ENCODE results near the gene YTHDC1.

GRCh38 chr4:68278029-68278428, 71.9 kb downstream of the YTHDC1 start:
- TF ChIP-seq CTCF (tag by site-specific recombination; IDR thresholded peaks at IDR 0.05) = no peak
- no peak for TF ChIP-seq ZNF561 (tag by site-specific recombination; IDR thresholded peaks at IDR 0.05; ENCODE audit: borderline replicate concordance)
- TF ChIP-seq ATF2 (tag by site-specific recombination; IDR thresholded peaks at IDR 0.05; ENCODE audit: low read depth) = no peak
- no peak for TF ChIP-seq ZNF148 (tag by site-specific recombination; IDR thresholded peaks at IDR 0.05; ENCODE audit: borderline replicate concordance)
- no peak for TF ChIP-seq TSHZ1 (tag by site-specific recombination; IDR thresholded peaks at IDR 0.05; ENCODE audit: borderline replicate concordance)
- no peak for TF ChIP-seq ZNF202 (tag by site-specific recombination; IDR thresholded peaks at IDR 0.05; ENCODE audit: borderline replicate concordance)
- TF ChIP-seq ZNF433 (tag by site-specific recombination; IDR thresholded peaks at IDR 0.05; ENCODE audit: low read depth) = no peak
- TF ChIP-seq REST (tag by site-specific recombination; IDR thresholded peaks at IDR 0.05) = no peak
- no peak for TF ChIP-seq ZNF664 (tag by site-specific recombination; IDR thresholded peaks at IDR 0.05)
- TF ChIP-seq SCRT1 (tag by site-specific recombination; IDR thresholded peaks at IDR 0.05; ENCODE audit: borderline replicate concordance) = no peak
